ENCODE results near the gene TCF19.
"Not testable (repeated sequence)": the region's sequence is repeated elsewhere in the genome, so short reads cannot be mapped to it uniquely, and the experiment has no call there.

The TCF19 gene

DNA sequence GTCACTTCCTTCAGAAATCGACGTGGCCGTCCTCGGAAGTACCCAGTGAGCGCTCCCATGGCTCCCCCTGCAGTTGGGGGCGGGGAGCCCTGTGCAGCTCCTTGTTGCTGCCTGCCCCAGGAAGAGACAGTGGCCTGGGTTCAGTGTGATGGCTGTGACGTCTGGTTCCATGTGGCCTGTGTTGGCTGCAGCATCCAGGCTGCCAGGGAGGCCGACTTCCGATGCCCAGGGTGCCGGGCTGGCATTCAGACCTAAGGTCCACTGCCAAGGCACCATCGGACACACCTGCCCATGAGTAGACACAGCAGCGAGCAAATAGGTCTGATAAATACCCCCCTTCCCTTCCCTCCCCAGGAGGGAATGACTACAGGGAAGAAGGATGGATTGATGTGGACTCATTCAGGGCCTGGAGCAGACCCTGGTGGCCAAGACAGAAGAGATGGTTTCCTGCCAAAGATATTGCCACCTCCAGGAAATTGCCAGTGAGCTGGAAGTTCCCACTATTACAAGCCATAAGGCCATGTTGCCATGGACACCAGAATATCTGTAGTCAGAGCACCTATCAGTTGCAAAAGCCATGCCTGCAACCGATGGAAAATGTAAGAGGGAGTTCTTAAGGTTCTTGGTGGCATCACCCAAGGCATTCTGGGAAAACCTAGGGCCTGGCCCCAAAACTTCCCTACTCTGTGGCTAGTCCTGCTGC lies 4.2 kb downstream of the TCF19 start:
- no peak for DNase-seq (ENCODE audit: low read depth)

DNA sequence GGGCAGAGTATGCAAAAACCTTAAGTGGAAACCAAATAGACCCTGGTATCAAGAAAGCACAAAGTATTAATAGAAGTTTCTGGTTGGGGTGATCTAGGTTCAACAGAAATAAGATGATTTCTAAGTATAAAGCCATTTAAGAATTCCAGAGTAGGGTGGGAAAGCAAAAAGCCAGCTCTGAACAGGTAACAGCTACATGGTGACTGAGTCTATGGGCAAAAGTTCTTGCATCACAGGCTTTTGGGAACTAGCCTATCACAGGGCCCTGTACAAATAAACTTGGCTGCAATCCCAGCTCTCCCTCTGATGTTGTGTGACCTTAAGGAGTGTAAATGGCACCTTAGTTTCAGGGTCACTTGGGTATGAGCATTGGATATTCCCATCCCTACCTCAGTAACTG lies 5.5 kb downstream of the TCF19 start:
- DNase-seq (ENCODE audit: low read depth): no peak

DNA sequence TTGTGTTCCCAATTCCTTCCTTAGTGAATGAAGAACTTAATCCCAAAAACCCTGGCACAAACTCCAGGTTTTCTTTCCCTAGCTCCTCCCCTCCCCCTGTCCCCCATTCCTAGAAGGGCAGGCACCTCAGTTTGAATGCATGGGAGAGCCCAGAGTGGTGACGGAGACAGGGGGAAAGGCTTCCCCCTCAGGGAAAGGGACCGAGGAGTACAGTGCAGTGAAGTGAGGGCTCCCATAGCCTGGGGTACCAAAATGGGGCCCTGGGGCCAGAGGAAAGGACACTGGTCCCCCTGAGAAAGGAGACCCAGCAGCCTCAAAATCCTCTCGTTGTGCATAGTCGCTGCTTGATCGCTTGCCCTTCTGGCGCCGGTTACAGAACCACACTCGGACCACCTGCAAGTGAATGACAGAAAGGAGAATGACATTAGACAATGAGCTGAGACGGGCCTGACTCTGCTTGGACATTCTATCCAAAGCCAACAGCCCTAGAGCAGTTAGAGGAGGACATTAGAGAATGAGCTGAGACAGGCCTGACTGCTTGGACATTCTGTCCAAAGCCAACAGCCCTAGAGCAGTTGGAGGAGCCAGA lies 6.2 kb downstream of the TCF19 start:
- not testable (repeated sequence) for DNase-seq (ENCODE audit: low read depth)

DNA sequence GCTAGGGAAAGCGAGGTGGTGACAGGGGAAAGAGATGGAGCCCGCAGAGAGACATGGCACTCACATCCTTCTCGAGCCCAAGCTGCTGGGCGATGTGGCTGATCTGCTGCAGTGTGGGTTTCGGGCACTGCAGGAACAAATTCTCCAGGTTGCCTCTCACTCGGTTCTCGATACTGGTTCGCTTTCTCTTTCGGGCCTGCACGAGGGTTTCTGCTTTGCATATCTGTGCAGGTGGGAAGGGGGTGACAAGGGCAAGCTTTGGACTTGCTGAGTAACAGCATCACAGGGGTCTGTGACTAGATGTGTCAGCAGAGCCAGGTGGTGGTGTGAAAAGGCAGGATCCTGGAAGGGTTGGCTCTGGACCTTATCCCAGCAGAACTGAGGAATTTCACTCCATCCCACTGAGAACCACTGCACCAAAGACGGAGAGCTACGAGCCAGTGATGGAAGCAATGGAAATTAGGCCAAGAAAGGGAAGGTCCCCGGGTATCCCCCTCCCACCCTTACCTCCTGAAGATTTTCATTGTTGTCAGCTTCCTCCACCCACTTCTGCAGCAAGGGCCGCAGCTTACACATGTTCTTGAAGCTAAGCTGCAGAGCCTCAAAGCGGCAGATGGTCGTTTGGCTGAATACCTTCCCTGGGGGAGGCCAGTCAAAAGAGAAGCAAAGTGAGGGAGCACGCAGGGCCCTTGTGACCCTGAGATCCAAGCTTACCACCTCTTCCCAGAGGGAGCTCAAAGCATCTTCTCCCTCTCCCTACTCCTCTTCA lies 6.9 kb downstream of the TCF19 start:
- not testable (repeated sequence) for DNase-seq (ENCODE audit: low read depth)

DNA sequence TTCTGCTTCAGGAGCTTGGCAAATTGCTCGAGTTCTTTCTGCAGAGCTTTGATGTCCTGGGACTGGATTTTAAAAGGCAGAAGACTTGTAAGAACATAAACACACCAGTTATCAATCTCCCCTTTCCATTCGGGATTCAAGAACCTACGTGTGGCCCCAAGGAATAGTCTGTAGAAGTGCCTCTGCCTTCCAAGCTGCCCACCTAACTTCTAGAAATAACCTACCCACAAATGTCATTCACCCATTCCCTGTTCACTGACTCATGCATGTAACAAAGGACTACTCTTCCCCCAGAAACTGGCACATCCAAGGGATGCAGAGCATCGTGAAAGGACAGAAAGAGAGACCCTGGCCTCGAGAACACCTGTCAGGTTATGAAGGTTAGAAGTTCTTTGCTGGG lies 7.6 kb downstream of the TCF19 start:
- no peak for DNase-seq (ENCODE audit: low read depth)

DNA sequence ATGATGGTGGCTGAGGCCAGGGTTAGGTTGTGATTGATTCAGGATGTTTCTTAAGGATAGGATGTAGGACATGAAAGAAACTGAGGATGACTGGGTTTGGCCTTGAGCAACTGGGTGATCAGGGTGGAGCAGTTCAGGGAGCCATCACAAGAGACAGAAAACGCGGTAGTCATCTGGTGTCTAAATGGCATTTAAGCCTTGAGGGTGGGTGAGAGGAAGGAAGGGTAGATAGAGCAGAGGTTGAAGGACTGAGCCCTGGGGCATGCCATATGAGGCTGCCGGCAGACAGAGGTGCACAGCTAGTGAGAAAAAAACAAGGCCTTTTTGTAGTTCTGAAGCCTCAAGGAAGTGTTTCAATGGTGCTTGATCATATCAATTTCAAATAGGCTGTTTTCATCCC lies 10.2 kb downstream of the TCF19 start:
- DNase-seq (ENCODE audit: low read depth): no peak

DNA sequence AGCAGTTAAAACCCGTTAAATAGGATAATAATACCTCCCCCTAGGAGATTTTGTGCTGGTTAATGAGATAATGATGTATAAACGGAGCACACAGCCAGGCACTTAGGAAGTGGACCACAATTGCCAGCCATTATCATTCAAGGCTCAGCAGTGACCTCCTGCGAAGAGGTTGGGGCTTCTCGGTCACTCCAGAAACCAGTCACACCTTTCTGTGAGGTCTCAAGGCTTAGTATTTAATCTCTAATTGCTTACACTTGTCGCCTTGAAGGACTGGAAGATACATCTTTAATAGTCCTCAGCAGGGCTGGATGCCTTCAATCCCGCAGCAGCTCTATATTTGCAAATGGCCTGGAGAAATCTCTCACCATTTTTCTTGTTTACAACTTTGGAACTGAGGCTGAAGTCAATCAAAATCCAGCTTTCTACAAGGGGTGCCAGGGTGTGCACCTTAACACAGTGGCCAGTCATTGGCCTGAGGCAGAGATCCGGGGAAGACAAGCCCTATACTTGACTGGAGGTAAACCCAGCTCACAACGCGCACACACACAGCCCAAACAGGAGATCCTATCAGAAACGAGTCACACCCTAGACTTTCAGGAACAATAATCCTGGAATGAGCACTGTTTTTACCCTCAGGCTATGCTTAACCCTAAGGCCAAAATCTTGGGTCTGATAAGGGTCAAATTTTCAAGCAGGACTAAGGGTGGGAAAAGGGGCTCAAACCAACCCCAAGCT lies 10.9 kb downstream of the TCF19 start:
- no peak for DNase-seq (ENCODE audit: low read depth)

DNA sequence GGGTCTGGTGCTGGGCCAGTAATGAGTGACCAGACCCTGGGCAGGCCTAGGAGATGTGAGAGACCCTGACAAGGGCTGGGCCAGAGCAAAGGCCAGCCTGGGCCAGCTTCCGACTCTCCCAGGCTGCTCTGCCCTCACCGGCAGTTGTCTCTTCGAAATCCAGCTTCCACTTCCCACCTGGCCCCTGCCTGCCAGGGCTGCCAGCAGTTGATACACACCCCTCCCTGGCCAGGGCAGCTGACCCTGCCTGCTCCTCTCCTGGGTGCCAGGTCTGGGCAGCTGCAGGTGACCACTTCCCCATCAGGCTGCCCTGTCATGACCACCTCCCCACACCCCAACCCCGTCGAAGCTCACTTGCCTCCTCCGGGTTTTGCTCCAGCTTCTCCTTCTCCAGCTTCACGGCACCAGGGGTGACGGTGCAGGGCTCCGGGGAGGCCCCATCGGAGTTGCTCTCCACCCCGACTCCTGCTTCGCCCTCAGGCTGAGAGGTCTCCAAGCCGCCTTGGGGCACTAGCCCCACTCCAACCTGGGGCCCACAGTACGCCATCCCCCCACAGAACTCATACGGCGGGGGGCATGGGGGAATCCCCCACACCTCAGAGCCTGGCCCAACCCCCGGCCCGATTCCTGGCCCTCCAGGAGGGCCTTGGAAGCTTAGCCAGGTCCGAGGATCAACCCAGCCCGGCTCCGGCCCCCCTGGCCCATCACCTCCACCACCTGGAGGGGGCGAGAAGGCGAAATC lies 11.6 kb downstream of the TCF19 start:
- DNase-seq (ENCODE audit: low read depth): not testable (repeated sequence)

DNA sequence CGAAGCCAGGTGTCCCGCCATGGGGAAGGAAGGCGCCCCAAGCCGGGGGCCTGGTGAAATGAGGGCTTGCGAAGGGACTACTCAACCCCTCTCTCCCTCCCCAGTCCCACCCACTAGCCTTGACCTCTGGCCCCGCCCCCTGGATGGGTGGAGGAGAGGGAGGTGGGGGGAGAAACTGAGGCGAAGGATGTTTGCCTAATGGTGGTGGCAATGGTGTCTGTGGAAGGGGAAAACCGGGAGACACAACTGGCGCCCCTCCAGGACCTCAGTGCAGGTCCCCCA lies 12.2 kb downstream of the TCF19 start, which contains the start of gene POU5F1:
POU5F1 (minus strand) TSS at position 83 of the 282 bp plus-strand sequence; CDS start at position 21, 62 bp downstream.
- DNase-seq (ENCODE audit: low read depth): no peak

DNA sequence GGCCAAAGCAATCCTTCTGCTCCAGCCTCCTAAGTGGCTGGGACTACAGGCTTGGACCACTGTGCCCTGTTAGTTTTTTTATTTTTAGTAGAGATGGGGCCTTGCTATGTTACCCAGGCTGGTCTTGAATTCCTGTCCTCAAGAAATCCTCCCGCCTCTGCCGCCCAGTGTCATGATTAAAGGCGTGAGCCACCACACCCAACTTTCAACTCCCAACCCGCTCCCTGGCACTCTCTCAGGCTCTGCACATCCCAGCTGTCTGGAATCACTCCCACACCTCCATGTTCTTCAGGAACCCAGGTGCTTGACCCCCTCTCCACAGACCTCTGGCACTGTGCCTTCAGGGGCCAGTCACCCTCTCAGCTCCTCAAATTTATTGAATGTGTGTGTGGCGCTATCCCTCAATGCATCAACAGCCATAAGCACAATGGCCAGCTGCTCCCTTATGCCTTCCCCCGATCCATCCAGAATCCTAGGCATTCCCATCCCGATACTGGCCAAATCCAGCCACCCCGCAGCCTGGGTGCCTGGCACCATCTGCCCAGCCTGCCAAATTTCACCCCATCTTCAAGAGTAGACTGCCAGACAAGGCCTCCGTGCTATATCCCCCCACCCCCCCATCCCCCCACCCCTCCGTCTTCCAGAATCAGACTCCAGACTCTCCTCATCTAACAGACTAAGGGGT lies 12.7 kb downstream of the TCF19 start:
- no peak for DNase-seq (ENCODE audit: low read depth)

DNA sequence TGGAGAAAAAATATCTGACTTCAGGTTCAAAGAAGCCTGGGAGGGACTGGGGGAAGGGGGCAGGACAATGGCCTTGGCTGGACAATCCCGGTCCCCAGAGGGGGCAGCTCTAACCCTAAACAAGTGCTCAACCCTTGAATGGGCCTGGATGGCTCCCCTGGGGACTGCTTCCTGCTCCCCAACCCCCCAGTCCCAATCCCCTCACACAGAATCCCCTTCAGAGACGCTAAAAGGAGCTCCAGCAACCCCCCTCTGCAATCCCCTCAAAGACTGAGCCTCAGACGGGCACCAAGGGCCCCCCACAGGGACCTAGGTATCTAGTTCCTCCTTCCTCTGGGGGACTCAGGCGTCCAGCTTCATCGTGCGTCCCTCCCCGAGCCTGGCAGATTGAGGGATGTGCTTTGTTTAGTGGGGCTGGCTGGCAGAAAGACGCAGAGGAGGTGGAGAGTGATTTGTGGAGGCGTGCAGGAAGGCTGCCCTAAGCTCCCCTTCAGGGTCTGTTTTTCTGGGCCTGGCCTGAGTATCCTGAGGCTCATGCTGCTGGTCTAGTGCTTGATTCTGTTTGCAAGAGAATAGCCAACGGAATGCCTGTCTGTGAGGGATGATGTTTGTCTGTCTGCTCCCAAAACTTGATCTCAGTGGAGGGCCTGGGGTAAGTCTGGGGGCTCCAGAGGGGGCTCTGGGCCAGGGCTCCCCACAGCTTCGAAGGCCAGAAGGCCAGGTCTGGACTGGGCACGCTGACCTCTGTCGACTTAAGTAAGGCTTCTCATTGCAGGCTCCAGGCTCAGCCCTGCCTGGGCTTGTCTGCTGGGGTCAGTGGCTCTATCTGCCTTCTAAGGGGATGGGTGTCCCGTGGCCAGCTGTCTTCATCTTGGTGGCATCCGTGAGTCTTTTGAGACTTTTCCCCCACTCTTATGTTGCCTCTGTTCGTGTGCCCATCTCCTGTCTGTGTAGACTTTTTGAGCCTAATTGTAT lies 13.8 kb downstream of the TCF19 start:
- DNase-seq (ENCODE audit: low read depth): no peak

DNA sequence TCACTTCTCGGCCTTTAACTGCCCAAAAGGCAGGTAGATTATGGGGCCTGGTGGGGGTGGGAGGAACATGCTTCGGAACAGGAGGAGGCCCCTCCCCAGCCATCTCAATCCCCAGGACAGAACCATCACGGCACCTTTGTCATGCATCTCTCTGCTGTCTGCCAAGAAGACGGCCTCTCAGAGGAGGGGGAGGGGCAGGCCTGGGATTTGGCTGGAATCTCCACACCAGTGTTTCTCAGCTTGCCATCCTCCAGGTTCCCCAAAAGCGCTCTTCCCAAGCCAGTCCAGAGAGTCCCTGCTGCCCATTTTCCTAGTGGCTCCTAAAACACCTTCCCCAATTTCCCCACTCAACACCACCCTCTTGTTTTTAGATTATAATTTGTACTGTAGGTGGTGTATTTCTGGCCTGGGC lies 14.6 kb downstream of the TCF19 start:
- DNase-seq (ENCODE audit: low read depth): no peak

DNA sequence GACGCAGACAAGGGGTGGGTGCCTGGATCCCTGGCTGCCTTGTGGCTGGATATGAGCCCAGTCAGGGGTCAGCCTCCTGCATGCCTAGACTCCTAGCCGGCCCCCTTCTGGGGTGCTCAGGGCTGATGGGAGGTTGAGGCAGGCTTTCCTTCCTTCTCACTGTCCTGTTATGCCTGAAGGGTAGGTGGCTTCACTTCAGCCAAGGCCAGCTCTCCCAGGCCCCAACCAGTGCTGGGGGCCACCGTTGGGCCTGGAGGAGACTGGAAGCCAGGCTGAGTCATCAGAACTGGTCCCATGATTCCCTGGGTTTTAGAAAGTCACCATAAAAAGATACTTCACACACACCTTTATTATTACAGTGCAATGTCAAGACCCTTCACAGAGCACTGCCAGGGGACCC lies 15.0 kb downstream of the TCF19 start:
- no peak for DNase-seq (ENCODE audit: low read depth)

DNA sequence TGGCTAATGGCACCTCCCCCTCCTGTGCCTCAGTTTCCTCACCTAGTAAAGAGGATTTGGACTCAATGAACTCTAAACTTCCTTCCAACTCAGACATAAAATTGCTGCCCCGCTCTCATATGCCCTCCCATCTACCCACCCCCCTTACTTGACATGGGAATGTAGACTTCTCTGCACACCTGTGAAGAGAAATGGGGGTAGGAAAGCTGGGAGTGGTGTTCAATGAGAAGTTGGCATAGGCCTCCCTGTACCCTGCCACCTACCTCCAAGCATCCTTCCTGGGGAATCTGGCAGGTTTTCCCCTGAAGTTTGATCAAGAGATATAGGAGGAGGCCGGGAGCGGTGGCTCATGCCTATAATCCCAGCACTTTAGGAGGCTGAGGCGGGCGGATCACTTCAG lies 16.0 kb downstream of the TCF19 start:
- no peak for DNase-seq (ENCODE audit: low read depth)

DNA sequence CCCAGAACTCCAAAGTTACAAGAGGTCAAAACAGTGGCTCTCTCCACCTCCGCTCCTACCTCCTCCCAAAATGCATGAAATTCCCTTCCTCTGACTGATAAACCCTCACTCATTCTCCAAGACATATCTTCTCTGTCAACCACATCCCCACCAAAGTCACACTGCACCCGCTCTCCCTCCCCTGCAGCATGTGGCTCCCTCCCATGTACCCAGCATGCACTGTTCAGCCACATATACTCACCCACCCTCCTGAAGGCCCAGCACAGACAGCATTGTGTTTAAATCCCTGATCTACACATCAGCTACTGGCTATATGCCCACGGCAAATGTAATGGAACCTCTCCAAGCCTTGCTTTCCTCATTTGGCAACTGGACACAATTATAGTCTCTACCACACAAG lies 17.6 kb downstream of the TCF19 start:
- DNase-seq (ENCODE audit: low read depth): peak; percentile 22

DNA sequence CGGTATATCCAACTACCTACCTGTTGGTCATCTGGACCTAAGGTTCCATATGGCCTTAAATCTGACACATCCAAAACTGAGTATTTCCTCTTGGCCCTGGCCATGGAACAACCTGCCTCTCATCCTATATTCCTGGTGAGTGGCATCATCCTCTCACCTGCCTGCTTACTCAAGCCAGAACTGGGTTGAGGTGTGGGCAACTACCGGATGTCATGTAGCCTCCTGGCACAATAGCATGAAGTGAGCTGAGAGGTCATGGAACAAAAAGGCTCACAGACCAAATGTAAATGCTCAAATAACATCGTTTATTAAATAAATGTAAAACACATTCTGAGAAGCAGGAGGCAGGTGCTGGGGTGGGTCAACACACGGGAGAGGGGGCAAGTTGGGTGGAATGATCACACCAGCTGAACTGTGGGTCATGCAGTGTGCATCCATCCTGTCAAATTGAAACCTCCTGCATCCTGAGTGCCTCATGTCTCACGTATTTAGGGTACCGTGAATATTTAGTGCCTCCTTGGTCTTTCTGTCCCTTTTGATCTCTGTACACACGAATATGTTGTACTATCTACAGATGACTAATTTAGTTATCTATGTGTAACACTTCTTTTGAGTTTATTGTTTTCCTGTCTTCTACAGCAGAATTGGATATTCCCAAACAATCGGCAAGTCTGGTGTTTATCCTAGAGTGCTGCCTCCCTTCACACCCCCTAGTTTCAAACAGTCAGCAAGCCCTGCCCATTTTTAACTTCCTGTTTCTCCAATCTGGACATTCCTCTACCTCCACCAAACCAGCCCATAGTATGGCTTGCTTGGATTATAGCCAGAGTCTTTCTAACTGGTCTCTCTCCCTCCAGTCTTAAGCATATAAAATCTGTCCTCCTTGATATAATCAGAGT lies 20.0 kb downstream of the TCF19 start:
- DNase-seq (ENCODE audit: low read depth): no peak

DNA sequence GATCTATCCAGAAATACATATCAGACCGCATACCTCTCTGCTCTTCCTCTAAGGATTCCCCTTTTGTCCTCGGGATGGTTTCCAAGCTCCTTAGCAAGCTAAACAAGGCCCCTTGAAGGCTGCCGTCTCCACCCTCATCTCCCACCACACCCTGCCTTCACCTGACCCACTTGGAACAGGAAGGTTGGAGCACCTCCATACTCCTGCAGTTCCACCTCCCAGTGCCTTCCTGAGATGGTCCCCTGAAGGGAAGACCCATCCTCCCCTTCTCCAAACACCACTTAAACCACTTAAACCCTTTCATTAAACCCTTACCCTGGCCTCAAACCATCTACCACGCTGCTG lies 20.6 kb downstream of the TCF19 start:
- no peak for DNase-seq (ENCODE audit: low read depth)

DNA sequence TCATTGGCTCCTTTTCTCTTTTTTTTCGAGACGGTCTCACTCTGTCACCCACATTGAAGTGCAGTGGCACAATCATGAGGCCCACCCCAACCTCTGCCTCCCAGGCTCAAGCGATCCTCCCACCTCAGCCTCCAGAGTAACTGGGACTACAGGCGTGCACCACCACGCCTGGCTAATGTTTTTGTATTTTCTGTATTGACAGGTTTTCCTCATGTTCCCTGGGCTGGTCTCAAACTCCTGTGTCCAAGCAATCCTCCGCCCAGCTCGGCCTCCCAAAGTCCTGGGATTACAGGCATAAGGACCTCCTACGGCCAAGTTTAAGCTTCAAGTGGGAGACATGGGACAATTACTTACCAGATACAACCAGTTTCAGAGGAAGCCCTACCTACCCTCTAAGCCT lies 21.5 kb downstream of the TCF19 start:
- no peak for DNase-seq (ENCODE audit: low read depth)

DNA sequence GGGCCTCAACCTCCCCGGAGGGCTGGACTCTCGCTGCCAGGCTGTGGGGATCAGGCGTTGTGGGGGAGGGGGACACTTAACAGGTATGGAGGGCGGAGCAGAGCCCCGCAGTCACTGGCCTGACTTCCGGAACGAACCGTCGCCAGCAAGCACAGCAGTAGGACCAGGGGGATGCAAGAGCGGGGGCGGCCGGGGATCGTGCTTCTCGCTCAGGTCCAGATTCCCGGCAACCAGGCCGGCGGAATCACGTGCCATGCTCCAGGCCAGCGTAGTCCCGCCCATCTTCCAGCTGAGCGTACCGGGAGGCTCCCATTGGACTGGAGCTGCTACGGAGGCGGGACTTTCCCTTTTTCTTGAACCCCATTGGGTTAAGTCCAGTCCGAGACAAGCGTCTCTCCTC lies 22.1 kb downstream of the TCF19 start:
- DNase-seq (ENCODE audit: low read depth): no peak
